ENCODE results near the gene RNU2-63P. TPM values are rescaled to one million over a fixed set of nuclear protein-coding genes. Genes with fewer than 3 reads are reported as not detected.
"Not testable (repeated sequence)": the region's sequence is repeated elsewhere in the genome, so short reads cannot be mapped to it uniquely, and the experiment has no call there.

RNU2-63P gene
- total RNA-seq, 2 experiments from 2014 or later = 14.6 to 16.1 TPM

DNA sequence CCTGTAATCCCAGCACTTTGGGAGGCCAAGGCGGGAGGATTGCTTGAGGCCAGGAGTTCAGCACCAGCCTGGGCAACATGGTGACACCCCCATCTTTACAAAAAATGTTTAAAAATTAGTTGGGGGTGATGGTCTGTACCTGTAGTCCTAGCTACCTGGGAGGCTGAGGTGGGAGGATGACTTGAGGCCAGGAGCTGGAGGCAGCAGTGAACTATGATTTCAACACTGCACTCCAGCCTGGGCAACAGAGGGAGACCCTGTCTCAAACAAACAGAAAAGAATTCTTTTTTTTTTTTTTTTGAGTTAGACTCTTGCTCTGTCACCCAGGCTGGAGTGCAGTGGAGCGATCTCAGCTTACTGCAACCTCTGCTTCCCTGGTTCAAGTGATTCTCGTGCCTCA lies 15.9 kb downstream of the RNU2-63P start:
- ChIA-PET CTCF (interaction anchor here (0.6 kb wide), 1 partner anchor 419 kb away, joined by 3 read pairs; no protein-coding TSS in a partner anchor), POLR2A (interaction anchor here (0.7 to 1.2 kb wide), 2 partner anchors 11 to 55 kb away, joined by 3 to 5 read pairs; partner anchors contain the start of gene KRCC1)
- not testable (repeated sequence) for H3K9me3 Mint-ChIP-seq; H3K36me3 Mint-ChIP-seq (ENCODE audit: low read depth); H3K4me3 Mint-ChIP-seq; H3K4me1 Mint-ChIP-seq; H3K27ac Mint-ChIP-seq; DNase-seq; H3K27me3 Mint-ChIP-seq

DNA sequence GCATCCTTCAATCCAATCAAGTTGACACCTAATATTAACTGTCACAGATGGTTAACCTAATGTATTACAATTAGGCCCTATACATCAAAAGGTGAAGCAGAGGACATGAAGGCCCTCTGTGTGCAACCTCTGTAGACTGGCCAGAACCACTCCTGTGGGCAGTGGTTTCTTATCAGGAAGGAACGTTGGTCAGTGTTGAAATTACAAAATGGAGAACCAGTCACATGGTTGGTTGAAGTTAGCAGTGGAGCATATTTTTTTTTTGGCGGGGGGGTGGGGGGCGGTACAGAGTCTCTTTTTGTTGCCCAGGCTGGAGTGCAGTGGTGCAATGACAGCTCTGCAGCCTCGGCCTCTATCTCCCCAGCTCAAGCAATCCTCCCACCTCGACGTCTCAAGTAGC lies 19.8 kb downstream of the RNU2-63P start:
- H3K36me3 Mint-ChIP-seq (ENCODE audit: low read depth) = no peaks in the 10 kb centered on the region
- no peaks in the 10 kb centered on the region for H3K9me3 Mint-ChIP-seq
- no peaks in the 10 kb centered on the region for H3K4me1 Mint-ChIP-seq
- CTCF ChIA-PET = no interaction called here
- no peak for DNase-seq
- no peak overlapping the region for H3K4me3 Mint-ChIP-seq
- no peak overlapping the region for H3K27ac Mint-ChIP-seq
- POLR2A ChIA-PET = no interaction called here
- H3K27me3 Mint-ChIP-seq = no peaks in the 10 kb centered on the region

DNA sequence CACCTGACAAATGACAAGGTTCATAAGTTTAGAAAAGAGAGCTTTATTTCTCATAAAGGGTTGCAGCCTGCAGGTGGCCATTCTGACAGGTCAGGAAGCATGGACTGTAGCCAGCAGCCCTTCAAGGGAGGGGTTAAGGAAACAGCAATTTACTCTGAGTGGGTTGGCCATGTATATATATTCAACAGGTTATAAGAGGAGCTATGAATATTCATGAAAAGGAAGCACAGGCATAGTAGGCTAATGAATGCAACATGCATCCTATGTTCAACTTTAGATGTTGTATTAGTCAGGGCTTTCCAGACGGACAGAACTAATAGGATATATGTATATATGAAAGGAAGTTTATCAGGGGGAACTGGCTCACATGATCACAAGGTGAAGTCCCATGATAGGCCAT lies 20.6 kb downstream of the RNU2-63P start:
- Mint-ChIP-seq H3K27me3 (no peaks in the 10 kb centered on the region), H3K36me3 (ENCODE audit: low read depth) (no peaks in the 10 kb centered on the region), H3K4me3 (no peak overlapping the region), H3K27ac (no peak overlapping the region), H3K4me1 (no peaks in the 10 kb centered on the region), H3K9me3 (no peaks in the 10 kb centered on the region)
- POLR2A ChIA-PET = no interaction called here
- DNase-seq = no peak
- CTCF ChIA-PET = no interaction called here

- CTCF ChIA-PET; H3K36me3 Mint-ChIP-seq (ENCODE audit: low read depth); POLR2A ChIA-PET; H3K4me3 Mint-ChIP-seq; H3K27ac Mint-ChIP-seq; DNase-seq; H3K27me3 Mint-ChIP-seq; H3K4me1 Mint-ChIP-seq; H3K9me3 Mint-ChIP-seq: not testable (repeated sequence)
These were observed 22.0 kb downstream of the RNU2-63P start for GRCh38 chr2:87994304-87994850.

- H3K27me3 Mint-ChIP-seq; H3K4me3 Mint-ChIP-seq; H3K36me3 Mint-ChIP-seq (ENCODE audit: low read depth); DNase-seq; POLR2A ChIA-PET; H3K4me1 Mint-ChIP-seq; H3K27ac Mint-ChIP-seq; H3K9me3 Mint-ChIP-seq; CTCF ChIA-PET: not testable (repeated sequence)
These were observed 23.8 kb downstream of the RNU2-63P start for GRCh38 chr2:87992569-87992968.

DNA sequence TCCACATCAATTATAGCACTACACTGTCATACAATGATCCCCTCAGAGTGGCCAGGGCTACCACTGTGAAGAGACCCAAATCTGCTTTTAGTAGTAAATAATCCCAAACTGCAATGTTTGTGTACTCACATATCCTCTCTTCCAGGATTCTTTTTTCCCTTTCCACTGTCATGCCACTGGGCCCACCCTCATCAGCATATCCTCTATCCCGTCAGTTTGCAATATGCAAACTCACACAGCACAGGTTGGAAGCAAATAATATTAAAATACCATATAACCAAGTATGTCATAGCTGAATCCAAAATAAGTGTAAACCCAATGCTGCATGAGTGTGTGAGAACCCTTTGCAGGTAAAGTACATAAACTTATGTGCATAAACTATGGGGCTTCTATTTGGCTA lies 28.9 kb downstream of the RNU2-63P start:
- DNase-seq; CTCF ChIA-PET; H3K4me1 Mint-ChIP-seq; H3K27me3 Mint-ChIP-seq; H3K27ac Mint-ChIP-seq; H3K9me3 Mint-ChIP-seq; POLR2A ChIA-PET; H3K4me3 Mint-ChIP-seq; H3K36me3 Mint-ChIP-seq (ENCODE audit: low read depth): not testable (repeated sequence)

DNA sequence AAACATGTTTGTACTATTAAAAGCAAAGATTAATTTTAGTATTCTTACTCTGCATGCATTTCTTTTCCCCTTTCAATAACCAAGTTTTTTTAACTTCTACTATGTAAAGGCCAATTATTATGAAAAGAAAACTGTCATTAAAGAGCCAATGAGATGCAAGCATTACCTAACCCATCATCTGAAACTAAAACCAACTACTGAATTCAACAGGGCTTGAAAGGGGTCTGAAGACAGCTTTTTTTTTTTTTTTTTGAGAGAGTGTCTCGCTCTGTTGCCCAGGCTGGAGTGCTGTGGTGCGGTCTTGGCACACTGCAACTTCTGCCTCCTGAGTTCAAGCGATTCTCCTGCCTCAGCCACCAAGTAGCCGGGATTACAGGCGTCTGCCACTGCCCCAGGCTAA lies 30.4 kb downstream of the RNU2-63P start:
- H3K9me3 Mint-ChIP-seq; POLR2A ChIA-PET; H3K36me3 Mint-ChIP-seq (ENCODE audit: low read depth); CTCF ChIA-PET; H3K4me1 Mint-ChIP-seq; DNase-seq; H3K27me3 Mint-ChIP-seq; H3K27ac Mint-ChIP-seq; H3K4me3 Mint-ChIP-seq: not testable (repeated sequence)

DNA sequence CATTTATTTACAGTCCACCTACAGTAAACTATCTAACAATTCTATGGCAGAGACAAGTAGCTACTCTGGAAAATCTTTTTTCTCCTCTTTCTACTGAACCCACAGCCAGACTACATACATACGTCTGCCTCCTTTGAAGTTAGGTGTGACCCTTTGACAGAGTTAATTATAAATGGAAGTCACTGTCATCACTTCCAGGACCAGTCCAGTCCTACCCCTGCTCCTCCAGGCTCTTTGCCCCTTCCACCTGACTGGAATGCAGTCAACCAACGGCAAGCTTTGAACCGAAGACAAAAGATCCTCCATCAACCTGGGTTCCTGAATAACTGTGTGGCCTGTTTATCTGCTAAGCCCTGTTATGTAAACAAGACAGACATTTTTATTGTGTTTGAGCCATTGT lies 35.2 kb downstream of the RNU2-63P start:
- CTCF ChIA-PET; H3K9me3 Mint-ChIP-seq; H3K36me3 Mint-ChIP-seq (ENCODE audit: low read depth); POLR2A ChIA-PET; H3K4me1 Mint-ChIP-seq; H3K4me3 Mint-ChIP-seq; DNase-seq; H3K27me3 Mint-ChIP-seq; H3K27ac Mint-ChIP-seq: not testable (repeated sequence)

GRCh38 chr2:87972385-87972784 lies 44.0 kb downstream of the RNU2-63P start:
- H3K27ac Mint-ChIP-seq; H3K27me3 Mint-ChIP-seq; H3K4me3 Mint-ChIP-seq; POLR2A ChIA-PET; H3K9me3 Mint-ChIP-seq; H3K36me3 Mint-ChIP-seq (ENCODE audit: low read depth); H3K4me1 Mint-ChIP-seq; CTCF ChIA-PET; DNase-seq: not testable (repeated sequence)

Other genes starting within 250 kb of the RNU2-63P start
- gene RGPD2, start 190.8 kb downstream of the RNU2-63P start, total RNA-seq = 1 to 10 TPM; 1.4 to 1.7 TPM
- 10 to 100 TPM; 18.8 to 19.1 TPM for gene KRCC1, start 39.2 kb upstream of the RNU2-63P start, total RNA-seq
- gene SMYD1, start 51.3 kb upstream of the RNU2-63P start, total RNA-seq = not detected
- not detected for gene FABP1, start 111.5 kb upstream of the RNU2-63P start, total RNA-seq
- gene THNSL2, start 153.8 kb upstream of the RNU2-63P start, total RNA-seq = not detected

Data from activated CD4-positive, alpha-beta memory T cell treated with anti-CD3 and anti-CD28 coated beads, Interleukin-2, amount 10 ng/mL, durations not matched to agents 7 days and 5 days (primary cell).